ENCODE data around the gene PCDHA8. TPM values are rescaled to one million over a fixed set of nuclear protein-coding genes. Genes with fewer than 3 reads are reported as not detected.

Gene PCDHA8
- polyA plus RNA-seq, 1 donor from 2014 or later: 0.66 TPM

DNA sequence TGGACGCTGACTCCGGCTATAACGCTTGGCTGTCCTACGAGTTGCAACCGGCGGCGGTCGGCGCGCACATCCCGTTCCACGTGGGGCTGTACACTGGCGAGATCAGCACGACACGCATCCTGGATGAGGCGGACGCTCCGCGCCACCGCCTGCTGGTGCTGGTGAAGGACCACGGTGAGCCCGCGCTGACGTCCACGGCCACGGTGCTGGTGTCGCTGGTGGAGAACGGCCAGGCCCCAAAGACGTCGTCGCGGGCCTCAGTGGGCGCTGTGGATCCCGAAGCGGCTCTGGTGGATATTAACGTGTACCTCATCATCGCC, 36.2 kb downstream of the PCDHA8 start:
- Histone ChIP-seq H3K9ac (ENCODE audit: low read length) (no peak overlapping the region), H2AFZ (ENCODE audit: low read depth, low read length) (no peak overlapping the region), H3K79me2 (replicated peaks; ENCODE audit: insufficient read depth, low read length) (peaks cover 69% of the 10 kb centered on the region), H3K4me3 (ENCODE audit: low read length) (peak overlapping the region; percentile 67), H4K20me1 (ENCODE audit: insufficient read depth) (no peaks in the 10 kb centered on the region), H3K9me2 (ENCODE audit: insufficient read depth, low read length) (no peaks in the 10 kb centered on the region), H3K4me2 (ENCODE audit: low read length) (no peak overlapping the region), H3K9me3 (ENCODE audit: low read length) (peaks cover 32% of the 10 kb centered on the region), H3K27me3 (ENCODE audit: insufficient read depth, low read depth, low read length) (no peaks in the 10 kb centered on the region), H3F3A (ENCODE audit: insufficient read depth, low read length, poor library complexity, severe bottlenecking) (no peaks in the 10 kb centered on the region), H3K27ac (ENCODE audit: low read length) (no peak overlapping the region), H3K36me3 (ENCODE audit: insufficient read depth, low read length) (peaks cover 34% of the 10 kb centered on the region)
- TF ChIP-seq EP300 (conservative IDR thresholded peaks at IDR 0.05; ENCODE audit: poor library complexity, severe bottlenecking) (no peak), SMC3 (conservative IDR thresholded peaks at IDR 0.05; ENCODE audit: poor library complexity) (no peak), RAD21 (conservative IDR thresholded peaks at IDR 0.05) (no peak), POLR2AphosphoS5 (IDR thresholded peaks at IDR 0.05) (no peak), EZH2 (IDR thresholded peaks at IDR 0.05; ENCODE audit: borderline replicate concordance, insufficient read depth, low read length, poor library complexity, severe bottlenecking) (no peak), TAF1 (IDR thresholded peaks at IDR 0.05; ENCODE audit: low read depth) (no peak), MXI1 (conservative IDR thresholded peaks at IDR 0.05; ENCODE audit: poor library complexity, severe bottlenecking) (no peak)
- TF ChIP-seq, protein P1, sequence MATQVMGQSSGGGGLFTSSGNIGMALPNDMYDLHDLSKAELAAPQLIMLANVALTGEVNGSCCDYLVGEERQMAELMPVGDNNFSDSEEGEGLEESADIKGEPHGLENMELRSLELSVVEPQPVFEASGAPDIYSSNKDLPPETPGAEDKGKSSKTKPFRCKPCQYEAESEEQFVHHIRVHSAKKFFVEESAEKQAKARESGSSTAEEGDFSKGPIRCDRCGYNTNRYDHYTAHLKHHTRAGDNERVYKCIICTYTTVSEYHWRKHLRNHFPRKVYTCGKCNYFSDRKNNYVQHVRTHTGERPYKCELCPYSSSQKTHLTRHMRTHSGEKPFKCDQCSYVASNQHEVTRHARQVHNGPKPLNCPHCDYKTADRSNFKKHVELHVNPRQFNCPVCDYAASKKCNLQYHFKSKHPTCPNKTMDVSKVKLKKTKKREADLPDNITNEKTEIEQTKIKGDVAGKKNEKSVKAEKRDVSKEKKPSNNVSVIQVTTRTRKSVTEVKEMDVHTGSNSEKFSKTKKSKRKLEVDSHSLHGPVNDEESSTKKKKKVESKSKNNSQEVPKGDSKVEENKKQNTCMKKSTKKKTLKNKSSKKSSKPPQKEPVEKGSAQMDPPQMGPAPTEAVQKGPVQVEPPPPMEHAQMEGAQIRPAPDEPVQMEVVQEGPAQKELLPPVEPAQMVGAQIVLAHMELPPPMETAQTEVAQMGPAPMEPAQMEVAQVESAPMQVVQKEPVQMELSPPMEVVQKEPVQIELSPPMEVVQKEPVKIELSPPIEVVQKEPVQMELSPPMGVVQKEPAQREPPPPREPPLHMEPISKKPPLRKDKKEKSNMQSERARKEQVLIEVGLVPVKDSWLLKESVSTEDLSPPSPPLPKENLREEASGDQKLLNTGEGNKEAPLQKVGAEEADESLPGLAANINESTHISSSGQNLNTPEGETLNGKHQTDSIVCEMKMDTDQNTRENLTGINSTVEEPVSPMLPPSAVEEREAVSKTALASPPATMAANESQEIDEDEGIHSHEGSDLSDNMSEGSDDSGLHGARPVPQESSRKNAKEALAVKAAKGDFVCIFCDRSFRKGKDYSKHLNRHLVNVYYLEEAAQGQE (IDR thresholded peaks at IDR 0.05; ENCODE audit: borderline replicate concordance): no peak
- TF ChIP-seq, protein P2, sequence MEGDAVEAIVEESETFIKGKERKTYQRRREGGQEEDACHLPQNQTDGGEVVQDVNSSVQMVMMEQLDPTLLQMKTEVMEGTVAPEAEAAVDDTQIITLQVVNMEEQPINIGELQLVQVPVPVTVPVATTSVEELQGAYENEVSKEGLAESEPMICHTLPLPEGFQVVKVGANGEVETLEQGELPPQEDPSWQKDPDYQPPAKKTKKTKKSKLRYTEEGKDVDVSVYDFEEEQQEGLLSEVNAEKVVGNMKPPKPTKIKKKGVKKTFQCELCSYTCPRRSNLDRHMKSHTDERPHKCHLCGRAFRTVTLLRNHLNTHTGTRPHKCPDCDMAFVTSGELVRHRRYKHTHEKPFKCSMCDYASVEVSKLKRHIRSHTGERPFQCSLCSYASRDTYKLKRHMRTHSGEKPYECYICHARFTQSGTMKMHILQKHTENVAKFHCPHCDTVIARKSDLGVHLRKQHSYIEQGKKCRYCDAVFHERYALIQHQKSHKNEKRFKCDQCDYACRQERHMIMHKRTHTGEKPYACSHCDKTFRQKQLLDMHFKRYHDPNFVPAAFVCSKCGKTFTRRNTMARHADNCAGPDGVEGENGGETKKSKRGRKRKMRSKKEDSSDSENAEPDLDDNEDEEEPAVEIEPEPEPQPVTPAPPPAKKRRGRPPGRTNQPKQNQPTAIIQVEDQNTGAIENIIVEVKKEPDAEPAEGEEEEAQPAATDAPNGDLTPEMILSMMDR (IDR thresholded peaks at IDR 0.05; ENCODE audit: poor library complexity, severe bottlenecking): no peak

DNA sequence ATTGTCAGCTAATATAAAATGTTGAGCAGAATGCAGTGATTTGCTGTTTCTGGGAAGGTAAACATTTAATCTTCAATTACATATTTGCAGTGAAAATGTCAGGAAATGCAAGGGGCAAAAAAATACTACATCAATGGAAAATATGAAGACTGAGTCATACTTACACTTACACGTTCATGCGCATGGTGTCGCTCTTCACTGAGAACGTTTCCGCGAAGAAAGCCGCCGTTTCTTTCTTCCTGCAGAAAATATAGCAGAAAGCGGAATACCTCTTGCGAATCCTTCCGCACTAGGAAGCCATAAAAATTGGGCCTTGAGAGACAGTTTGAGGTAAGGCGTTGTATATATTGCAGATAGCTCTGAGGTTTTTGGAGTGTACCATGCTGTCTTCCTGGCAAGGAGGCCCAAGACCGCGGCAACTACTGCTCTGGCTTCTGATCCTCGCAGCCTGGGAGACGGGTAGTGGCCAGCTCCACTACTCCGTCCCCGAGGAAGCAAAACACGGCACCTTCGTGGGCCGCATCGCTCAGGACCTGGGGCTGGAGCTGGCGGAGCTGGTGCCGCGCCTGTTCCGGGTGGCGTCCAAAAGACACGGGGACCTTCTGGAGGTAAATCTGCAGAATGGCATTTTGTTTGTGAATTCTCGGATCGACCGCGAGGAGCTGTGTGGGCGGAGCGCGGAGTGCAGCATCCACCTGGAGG, 41.1 kb downstream of the PCDHA8 start, which contains the start of gene PCDHA13:
TSS of gene PCDHA13 (plus strand) at position 236 of the 702 bp plus-strand sequence. CDS start at position 381, 145 bp downstream.
- H3K9ac ChIP-seq (ENCODE audit: low read length): no peak within 1 kb of the TSS
- peaks cover 44% of the 10 kb centered on the region for H3K9me3 ChIP-seq (ENCODE audit: low read length)

More for the DNA sequence above, 41.1 kb downstream of the PCDHA8 start, which contains the start of gene PCDHA13:
- Histone ChIP-seq H3K9me2 (ENCODE audit: insufficient read depth, low read length) (no peaks in the 10 kb centered on the region), H3K79me2 (replicated peaks; ENCODE audit: insufficient read depth, low read length) (peaks cover 41% of the 10 kb centered on the region), H3K4me2 (ENCODE audit: low read length) (no peak within 1 kb of the TSS), H4K20me1 (ENCODE audit: insufficient read depth) (no peaks in the 10 kb centered on the region), H3K27me3 (ENCODE audit: insufficient read depth, low read depth, low read length) (no peaks in the 10 kb centered on the region), H3K27ac (ENCODE audit: low read length) (no peak within 1 kb of the TSS), H3F3A (ENCODE audit: insufficient read depth, low read length, poor library complexity, severe bottlenecking) (no peaks in the 10 kb centered on the region), H3K36me3 (ENCODE audit: insufficient read depth, low read length) (peaks cover 47% of the 10 kb centered on the region), H2AFZ (ENCODE audit: low read depth, low read length) (no peak within 1 kb of the TSS), H3K4me3 (ENCODE audit: low read length) (peak within 1 kb of the TSS; percentile 28)
- TF ChIP-seq, protein P2 (IDR thresholded peaks at IDR 0.05; ENCODE audit: poor library complexity, severe bottlenecking): no peak
- TF ChIP-seq SMC3 (conservative IDR thresholded peaks at IDR 0.05; ENCODE audit: poor library complexity) (no peak), EZH2 (IDR thresholded peaks at IDR 0.05; ENCODE audit: borderline replicate concordance, insufficient read depth, low read length, poor library complexity, severe bottlenecking) (no peak), TAF1 (IDR thresholded peaks at IDR 0.05; ENCODE audit: low read depth) (no peak), EP300 (conservative IDR thresholded peaks at IDR 0.05; ENCODE audit: poor library complexity, severe bottlenecking) (no peak), POLR2AphosphoS5 (IDR thresholded peaks at IDR 0.05) (no peak), RAD21 (conservative IDR thresholded peaks at IDR 0.05) (no peak)
- TF ChIP-seq, protein P1 (IDR thresholded peaks at IDR 0.05; ENCODE audit: borderline replicate concordance): no peak
